ENCODE measurements around the gene CLEC4F. TPM values are rescaled to one million over a fixed set of nuclear protein-coding genes. Genes with fewer than 3 reads are reported as not detected.

Gene CLEC4F
- total and polyA plus RNA-seq, 10 of the 15 experiments (the other 5 are each of a cell fraction or from before 2014, with no cell fraction given) = 0.03 TPM; not detected in 9

GRCh38 chr2:70834106-70834505 lies 13.7 kb upstream of the CLEC4F start:
- Histone ChIP-seq H3K4me2 (ENCODE audit: control insufficient read depth, insufficient read depth) (no peak overlapping the region), H3K9ac (ENCODE audit: control insufficient read depth, insufficient read depth, low read length) (no peak overlapping the region), H3K4me3 (no peak overlapping the region), H2AFZ (ENCODE audit: control insufficient read depth, low read depth, low read length) (no peak overlapping the region), H3K4me1 (ENCODE audit: control insufficient read depth, insufficient read depth, low read length) (no peaks in the 10 kb centered on the region), H4K20me1 (ENCODE audit: control insufficient read depth, insufficient read depth) (no peaks in the 10 kb centered on the region), H3K36me3 (ENCODE audit: control insufficient read depth in 2 of 2, insufficient read depth in 2 of 2, low read length in 1 of 2) (no peaks in the 10 kb centered on the region), H3K27ac (ENCODE audit: control insufficient read depth, insufficient read depth) (no peak overlapping the region), H3K27me3 (replicated peaks in 1 of 2; ENCODE audit: control insufficient read depth in 2 of 2, insufficient read depth in 2 of 2, low read length in 1 of 2) (peaks cover 0 to 3% of the 10 kb centered on the region in 2 experiments; a peak in 3 of 4 replicates), H3K9me3 (replicated peaks; ENCODE audit: control insufficient read depth, insufficient read depth, low read length) (no peaks in the 10 kb centered on the region), H3K79me2 (ENCODE audit: control insufficient read depth, insufficient read depth, low read length) (no peaks in the 10 kb centered on the region)
- DNase-seq (ENCODE audit: low read depth, low spot score) (no peak), FAIRE-seq (no peak), ATAC-seq (no peak)
- BruUV-seq (replicated peaks) = no TSS peak
- ChIA-PET POLR2A (no interaction called here), RAD21 (ENCODE audit: unreplicated experiment) (no interaction called here), SMC1A (ENCODE audit: uncharacterized antibody, unreplicated experiment) (no interaction called here), CTCF (no interaction called here)
- intact Hi-C loops (cut with micrococcal nuclease; ENCODE audit: unreplicated experiment) (no loop called here), in situ Hi-C loops (cut with MboI) (no loop called here)
- TF ChIP-seq EZH2 (IDR thresholded peaks at IDR 0.05; ENCODE audit: borderline replicate concordance, control insufficient read depth, low read depth, low read length) = no peak
- TF ChIP-seq HDGF (IDR thresholded peaks at IDR 0.05) = no peak
- TF ChIP-seq MTA2 (IDR thresholded peaks at IDR 0.05; ENCODE audit: low read depth) = no peak
- no peak for TF ChIP-seq GABPA (IDR thresholded peaks at IDR 0.05; ENCODE audit: low read depth)
- TF ChIP-seq ZNF622 (IDR thresholded peaks at IDR 0.05) = no peak
- TF ChIP-seq LARP7 (IDR thresholded peaks at IDR 0.05) = no peak
- TF ChIP-seq POU2F2 (IDR thresholded peaks at IDR 0.05; ENCODE audit: borderline replicate concordance, low read depth, low read length) = no peak
- TF ChIP-seq, protein P1, sequence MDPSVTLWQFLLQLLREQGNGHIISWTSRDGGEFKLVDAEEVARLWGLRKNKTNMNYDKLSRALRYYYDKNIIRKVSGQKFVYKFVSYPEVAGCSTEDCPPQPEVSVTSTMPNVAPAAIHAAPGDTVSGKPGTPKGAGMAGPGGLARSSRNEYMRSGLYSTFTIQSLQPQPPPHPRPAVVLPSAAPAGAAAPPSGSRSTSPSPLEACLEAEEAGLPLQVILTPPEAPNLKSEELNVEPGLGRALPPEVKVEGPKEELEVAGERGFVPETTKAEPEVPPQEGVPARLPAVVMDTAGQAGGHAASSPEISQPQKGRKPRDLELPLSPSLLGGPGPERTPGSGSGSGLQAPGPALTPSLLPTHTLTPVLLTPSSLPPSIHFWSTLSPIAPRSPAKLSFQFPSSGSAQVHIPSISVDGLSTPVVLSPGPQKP (IDR thresholded peaks at IDR 0.05; ENCODE audit: low read depth, low read length) = no peak
- TF ChIP-seq CHD1 (IDR thresholded peaks at IDR 0.05; ENCODE audit: low read depth, low read length) = no peak
- TF ChIP-seq IKZF2 (IDR thresholded peaks at IDR 0.05) = no peak
- 0% methylated on average over 2 of the region's 2 CpGs for WGBS (ENCODE audit: insufficient coverage, insufficient replicate concordance, low lambda C conversion rate, missing lambda C conversion rate)
